Measurements from ENCODE around the gene ATP7A.

DNA sequence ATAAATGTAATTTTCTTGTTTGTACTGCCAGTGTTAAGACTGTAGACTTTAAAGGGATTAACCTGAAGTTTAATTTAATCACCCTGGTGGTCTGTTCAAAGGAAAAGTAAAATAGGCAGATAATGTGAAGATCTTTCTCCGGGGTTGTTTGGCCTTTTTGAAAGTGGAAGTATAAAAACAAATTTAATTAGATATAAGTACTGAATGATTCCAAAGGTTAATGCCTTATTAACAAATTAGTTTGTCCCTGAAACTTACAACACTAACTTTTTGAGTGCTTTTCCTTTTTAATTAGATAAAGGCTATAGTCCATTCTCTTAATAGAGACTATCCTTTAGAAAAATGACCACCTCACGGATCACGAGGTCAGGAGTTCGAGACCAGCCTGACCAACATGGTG is 69.4 kb downstream of the ATP7A start:
- TF ChIP-seq CTCF (IDR thresholded peaks at IDR 0.05; ENCODE audit: low read length) (no peak), EZH2 (IDR thresholded peaks at IDR 0.05; ENCODE audit: borderline replicate concordance, low read length) (no peak)

Measured in OCI-LY1 (cell line).